ENCODE measurements around the gene SCIN. TPM values are rescaled to one million over a fixed set of nuclear protein-coding genes. Genes with fewer than 3 reads are reported as not detected.
"Not testable (repeated sequence)": the region's sequence is repeated elsewhere in the genome, so short reads cannot be mapped to it uniquely, and the experiment has no call there.

The SCIN gene
- total RNA-seq, 1 experiment from 2014 or later: not detected

GRCh38 chr7:12655161-12655560 lies 84.6 kb downstream of the SCIN start:
- peaks cover 6% of the 10 kb centered on the region for H3K4me1 Mint-ChIP-seq (ENCODE audit: insufficient read depth, unreplicated experiment)
- intact Hi-C loops (cut with micrococcal nuclease): no loop called here
- no peaks in the 10 kb centered on the region for H3K9me3 Mint-ChIP-seq (ENCODE audit: unreplicated experiment)
- no peak overlapping the region for H3K4me3 Mint-ChIP-seq (ENCODE audit: unreplicated experiment)
- ChIA-PET CTCF (no interaction called here), POLR2A (no interaction called here)
- no peaks in the 10 kb centered on the region for H3K27me3 Mint-ChIP-seq (ENCODE audit: insufficient read depth, unreplicated experiment)
- H3K27ac Mint-ChIP-seq (ENCODE audit: low read depth, unreplicated experiment): no peak overlapping the region
- H3K36me3 Mint-ChIP-seq (ENCODE audit: insufficient read depth, unreplicated experiment): no peaks in the 10 kb centered on the region
- TF ChIP-seq CTCF (IDR thresholded peaks at IDR 0.05; ENCODE audit: unreplicated experiment): no peak
- no peak for DNase-seq (ENCODE audit: unreplicated experiment)
- BruUV-seq (replicated peaks): no TSS peak

- H3K36me3 Mint-ChIP-seq (ENCODE audit: insufficient read depth, unreplicated experiment); H3K27me3 Mint-ChIP-seq (ENCODE audit: insufficient read depth, unreplicated experiment); H3K4me3 Mint-ChIP-seq (ENCODE audit: unreplicated experiment); intact Hi-C loops (cut with micrococcal nuclease); POLR2A ChIA-PET; H3K27ac Mint-ChIP-seq (ENCODE audit: low read depth, unreplicated experiment); H3K9me3 Mint-ChIP-seq (ENCODE audit: unreplicated experiment); CTCF ChIA-PET; H3K4me1 Mint-ChIP-seq (ENCODE audit: insufficient read depth, unreplicated experiment); BruUV-seq (replicated peaks): not testable (repeated sequence)
- DNase-seq (ENCODE audit: unreplicated experiment): peak; percentile 83
Measured at GRCh38 chr7:12660423-12660822, 89.9 kb downstream of the SCIN start.

- H3K27ac Mint-ChIP-seq (ENCODE audit: low read depth, unreplicated experiment); H3K4me1 Mint-ChIP-seq (ENCODE audit: insufficient read depth, unreplicated experiment); DNase-seq (ENCODE audit: unreplicated experiment); intact Hi-C loops (cut with micrococcal nuclease); H3K27me3 Mint-ChIP-seq (ENCODE audit: insufficient read depth, unreplicated experiment); H3K9me3 Mint-ChIP-seq (ENCODE audit: unreplicated experiment); H3K4me3 Mint-ChIP-seq (ENCODE audit: unreplicated experiment); BruUV-seq (replicated peaks); H3K36me3 Mint-ChIP-seq (ENCODE audit: insufficient read depth, unreplicated experiment): not testable (repeated sequence)
- ChIA-PET POLR2A (interaction anchor here (0.7 kb wide), 2 partner anchors 263 to 507 kb away, joined by 3 to 4 read pairs; no protein-coding TSS in a partner anchor), CTCF (interaction anchor here (1.7 kb wide), 1 partner anchor 22 kb away, joined by 5 read pairs; no protein-coding TSS in a partner anchor)
Measured at GRCh38 chr7:12660986-12661385, 90.5 kb downstream of the SCIN start.

GRCh38 chr7:12661581-12661980 lies 91.1 kb downstream of the SCIN start:
- Mint-ChIP-seq H3K36me3 (ENCODE audit: insufficient read depth, unreplicated experiment) (no peaks in the 10 kb centered on the region), H3K27ac (ENCODE audit: low read depth, unreplicated experiment) (no peak overlapping the region), H3K27me3 (ENCODE audit: insufficient read depth, unreplicated experiment) (no peaks in the 10 kb centered on the region), H3K4me3 (ENCODE audit: unreplicated experiment) (no peak overlapping the region), H3K4me1 (ENCODE audit: insufficient read depth, unreplicated experiment) (no peaks in the 10 kb centered on the region), H3K9me3 (ENCODE audit: unreplicated experiment) (no peaks in the 10 kb centered on the region)
- TF ChIP-seq CTCF (IDR thresholded peaks at IDR 0.05; ENCODE audit: unreplicated experiment): no peak
- ChIA-PET POLR2A (interaction anchor here (0.7 kb wide), 2 partner anchors 262 to 507 kb away, joined by 3 to 4 read pairs; no protein-coding TSS in a partner anchor), CTCF (interaction anchor here (1.1 to 1.7 kb wide), 2 partner anchors 21 to 23 kb away, joined by 3 to 5 read pairs; no protein-coding TSS in a partner anchor)
- DNase-seq (ENCODE audit: unreplicated experiment): no peak
- BruUV-seq (replicated peaks): no TSS peak
- intact Hi-C loops (cut with micrococcal nuclease): no loop called here

- Mint-ChIP-seq H3K9me3 (ENCODE audit: unreplicated experiment) (no peaks in the 10 kb centered on the region), H3K36me3 (ENCODE audit: insufficient read depth, unreplicated experiment) (no peaks in the 10 kb centered on the region), H3K27me3 (ENCODE audit: insufficient read depth, unreplicated experiment) (no peaks in the 10 kb centered on the region), H3K4me3 (ENCODE audit: unreplicated experiment) (no peak overlapping the region), H3K27ac (ENCODE audit: low read depth, unreplicated experiment) (no peak overlapping the region), H3K4me1 (ENCODE audit: insufficient read depth, unreplicated experiment) (peaks cover 6% of the 10 kb centered on the region)
- POLR2A ChIA-PET: no interaction called here
- CTCF ChIA-PET: interaction anchor here (0.7 to 1.2 kb wide), 3 partner anchors 14 to 484 kb away, joined by 4 to 8 read pairs (median 6); no protein-coding TSS in a partner anchor
- peak; percentile 50 for DNase-seq (ENCODE audit: unreplicated experiment)
- intact Hi-C loops (cut with micrococcal nuclease): no loop called here
- BruUV-seq (replicated peaks): no TSS peak
- no peak for TF ChIP-seq CTCF (IDR thresholded peaks at IDR 0.05; ENCODE audit: unreplicated experiment)
Measured at GRCh38 chr7:12670000-12670729, 99.6 kb downstream of the SCIN start.

All from MCF 10A (cell line).